T-helper 2 cell (primary cell): Measurements from ENCODE around the gene POLR1B.
"Not testable (repeated sequence)": the region's sequence is repeated elsewhere in the genome, so short reads cannot be mapped to it uniquely, and the experiment has no call there.

ENCODE experiments used
- DNase-seq, 5 experiments: peaks; one replicate each; pipeline versions ENCODE4 v3.0.0 to v3.0.0-alpha.2; 2012 to 2022
- total RNA-seq, 2 donors: gene quantifications; one replicate each; lab custom pipeline; 2026; lab: John Stamatoyannopoulos, UW

Gene POLR1B
- 19.3 to 33.3 reads per million in 2 donors for total RNA-seq

DNA sequence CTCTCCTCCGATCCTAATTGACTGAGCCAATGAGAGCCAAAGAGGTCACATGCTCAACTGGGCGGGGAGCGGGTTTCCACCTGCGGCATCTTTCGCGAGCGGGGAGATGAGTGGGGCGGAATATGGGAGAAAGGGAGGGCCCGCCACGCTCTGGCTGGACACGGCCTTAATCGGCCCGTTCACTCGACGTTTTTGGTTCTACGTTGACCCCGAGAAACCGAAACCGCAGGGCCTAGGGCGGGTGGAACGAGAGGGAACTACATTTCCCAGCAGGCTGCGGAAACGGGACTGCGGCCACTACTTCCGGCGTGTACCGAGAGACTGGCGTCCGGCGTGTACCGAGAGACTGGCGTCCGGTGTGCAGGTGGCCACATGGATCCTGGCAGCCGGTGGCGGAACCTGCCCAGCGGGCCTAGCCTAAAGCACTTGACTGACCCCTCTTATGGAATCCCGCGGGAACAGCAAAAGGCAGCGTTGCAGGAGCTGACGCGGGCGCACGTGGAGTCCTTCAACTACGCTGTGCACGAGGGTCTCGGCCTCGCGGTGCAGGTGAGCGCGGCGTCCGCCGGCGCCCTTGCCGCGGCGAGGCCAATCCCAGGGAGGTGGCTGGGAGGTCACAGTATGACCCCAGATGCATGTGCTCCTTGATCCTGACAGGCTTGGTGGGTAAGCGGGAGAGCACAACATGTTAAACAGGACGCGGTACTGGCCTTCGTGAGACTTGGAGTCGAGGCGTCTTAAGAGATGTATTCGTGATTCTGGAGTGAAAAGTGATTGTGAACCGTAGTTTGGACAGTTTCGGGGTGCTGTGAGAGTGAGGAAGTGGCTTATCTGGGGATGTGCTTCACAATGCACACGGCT is at the start of gene POLR1B:
TSS of gene POLR1B (plus strand) at position 343 of the 861 bp plus-strand sequence. CDS start at position 373, 30 bp downstream.
- peak; percentile 40 to 85 (median 65) for DNase-seq

DNA sequence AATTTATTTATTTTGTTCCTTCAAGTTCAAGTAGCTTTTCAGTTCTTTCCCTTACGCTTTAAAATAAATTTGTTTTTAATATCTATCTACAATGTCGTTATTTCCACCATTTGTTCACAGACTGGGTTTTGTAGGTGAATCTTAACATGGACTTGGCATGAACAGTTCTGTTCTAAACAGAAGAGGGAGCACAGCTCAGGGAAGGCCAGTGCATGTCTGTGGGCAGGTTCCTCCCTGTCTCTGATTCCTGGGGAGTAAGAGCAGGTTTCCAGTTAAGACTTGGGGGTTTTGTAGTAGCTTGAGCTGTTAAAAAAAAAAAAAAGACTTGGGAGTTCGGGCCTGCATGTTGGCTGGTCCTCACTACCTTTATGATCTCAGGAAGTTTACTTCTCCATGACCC is 49.2 kb upstream of the POLR1B start:
- no peak for DNase-seq

GRCh38 chr2:112493858-112494648 is 48.2 kb upstream of the POLR1B start:
- no peak for DNase-seq

DNA sequence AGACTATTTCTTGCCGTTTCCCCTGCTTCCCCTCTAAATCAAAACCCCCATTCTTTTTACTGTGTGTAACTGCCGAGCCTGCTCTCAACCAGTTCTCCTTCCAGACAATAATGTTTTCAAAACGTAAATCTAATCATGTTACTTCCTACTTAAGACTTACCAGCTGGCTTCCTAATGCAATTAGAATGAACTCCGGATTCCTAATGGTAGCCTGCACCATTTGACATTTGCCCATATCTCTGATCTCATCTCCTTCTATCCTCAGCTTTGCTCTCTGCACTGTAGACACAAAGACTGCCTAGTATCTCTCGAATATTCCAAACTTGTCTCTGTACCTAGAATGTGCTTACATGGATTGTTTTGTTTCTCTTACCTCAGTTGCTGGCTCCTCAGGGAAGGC is 47.4 kb upstream of the POLR1B start:
- DNase-seq, result no peak

DNA sequence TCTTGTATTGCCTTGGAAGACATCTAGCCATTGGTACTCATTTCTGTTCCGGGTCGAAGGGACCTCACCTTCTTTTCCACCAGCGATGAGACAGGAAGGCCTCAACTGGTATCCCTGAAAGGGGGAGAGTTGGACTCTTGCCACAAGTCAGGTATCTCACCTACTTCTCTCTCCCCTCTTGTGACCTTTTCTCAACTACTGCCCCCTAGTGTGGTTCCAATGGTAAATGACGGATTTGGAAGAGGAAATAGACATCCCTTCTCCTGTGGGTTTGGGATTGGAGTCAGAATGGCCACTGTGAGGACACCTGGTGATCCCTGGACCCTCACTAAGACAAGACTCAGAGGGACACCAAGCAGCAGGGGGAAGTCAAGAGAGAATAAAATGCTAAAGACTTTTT is 46.4 kb upstream of the POLR1B start:
- DNase-seq, result not testable (repeated sequence)

DNA sequence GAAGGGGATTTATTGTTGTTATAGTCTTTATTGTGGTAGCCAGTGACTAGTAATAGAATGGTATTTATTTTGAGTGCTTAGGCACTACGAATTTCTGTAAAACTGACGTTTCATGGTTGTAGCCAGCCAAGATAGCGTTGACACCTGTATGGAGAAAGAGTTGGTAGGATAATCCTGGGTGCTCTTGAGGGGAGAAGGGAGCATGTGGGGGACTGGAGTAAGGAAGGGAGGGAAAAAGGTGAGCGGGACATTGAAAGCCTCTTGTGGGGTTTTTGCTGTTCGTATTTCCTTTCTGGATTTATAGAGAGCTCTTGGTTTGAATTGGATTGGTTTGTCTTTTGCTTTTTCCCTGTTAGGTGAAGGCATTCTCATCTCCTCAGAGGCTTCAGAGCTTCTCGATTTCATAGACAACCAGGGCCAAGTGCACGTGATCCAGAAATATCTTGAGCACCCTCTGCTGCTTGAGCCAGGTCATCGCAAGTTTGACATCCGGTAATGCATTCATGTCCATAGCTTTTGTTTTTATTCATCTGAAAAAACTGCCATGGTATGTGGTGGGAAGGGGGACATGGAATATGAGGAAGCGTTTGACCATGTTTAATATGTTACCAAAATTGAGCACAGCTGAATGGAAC is 41.3 kb upstream of the POLR1B start:
- peak in 3 of 5 experiments; percentile 5 to 65 (median 21) for DNase-seq

DNA sequence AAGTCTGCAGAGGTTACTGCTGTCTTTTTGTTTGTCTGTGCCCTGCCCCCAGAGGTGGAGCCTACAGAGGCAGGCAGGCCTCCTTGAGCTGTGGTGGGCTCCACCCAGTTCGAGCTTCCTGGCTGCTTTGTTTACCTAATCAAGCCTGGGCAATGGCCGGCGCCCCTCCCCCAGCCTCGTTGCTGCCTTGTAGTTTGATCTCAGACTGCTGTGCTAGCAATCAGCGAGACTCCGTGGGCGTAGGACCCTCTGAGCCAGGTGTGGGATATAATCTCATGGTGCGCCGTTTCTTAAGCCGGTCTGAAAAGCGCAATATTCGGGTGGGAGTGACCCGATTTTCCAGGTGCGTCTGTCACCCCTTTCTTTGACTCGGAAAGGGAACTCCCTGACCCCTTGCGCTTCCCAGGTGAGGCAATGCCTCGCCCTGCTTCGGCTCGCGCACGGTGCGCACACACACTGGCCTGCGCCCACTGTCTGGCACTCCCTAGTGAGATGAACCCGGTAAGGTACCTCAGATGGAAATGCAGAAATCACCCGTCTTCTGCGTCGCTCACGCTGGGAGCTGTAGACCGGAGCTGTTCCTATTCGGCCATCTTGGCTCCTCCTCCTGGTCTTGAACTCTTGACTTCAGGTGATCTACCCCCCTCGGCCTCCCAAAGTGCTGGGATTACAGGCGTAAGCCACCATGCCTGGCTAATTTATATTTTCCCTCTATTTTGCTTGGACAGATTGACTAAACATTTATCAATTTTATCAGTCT is 32.8 kb upstream of the POLR1B start:
- DNase-seq, result not testable (repeated sequence)

GRCh38 chr2:112516801-112517200 is 25.5 kb upstream of the POLR1B start:
- DNase-seq, result no peak

DNA sequence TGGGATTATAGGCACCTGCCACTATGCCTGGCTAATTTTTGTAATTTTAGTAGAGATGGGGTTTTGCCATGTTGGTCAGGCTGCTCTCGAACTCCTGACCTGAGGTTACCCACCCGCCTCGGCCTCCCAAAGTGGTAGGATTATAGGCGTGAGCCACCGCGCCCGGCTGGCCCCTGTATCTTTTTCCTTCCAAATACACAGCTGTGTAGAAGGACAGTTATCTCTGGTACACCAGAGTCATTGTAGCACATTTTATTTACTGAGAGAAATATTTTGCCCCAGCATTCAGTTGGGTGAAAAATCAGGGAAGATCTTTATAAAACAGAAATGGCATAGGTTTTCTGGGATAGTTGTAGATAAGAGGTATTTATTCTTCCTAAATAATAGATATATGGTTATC is 23.5 kb upstream of the POLR1B start:
- no peak for DNase-seq

DNA sequence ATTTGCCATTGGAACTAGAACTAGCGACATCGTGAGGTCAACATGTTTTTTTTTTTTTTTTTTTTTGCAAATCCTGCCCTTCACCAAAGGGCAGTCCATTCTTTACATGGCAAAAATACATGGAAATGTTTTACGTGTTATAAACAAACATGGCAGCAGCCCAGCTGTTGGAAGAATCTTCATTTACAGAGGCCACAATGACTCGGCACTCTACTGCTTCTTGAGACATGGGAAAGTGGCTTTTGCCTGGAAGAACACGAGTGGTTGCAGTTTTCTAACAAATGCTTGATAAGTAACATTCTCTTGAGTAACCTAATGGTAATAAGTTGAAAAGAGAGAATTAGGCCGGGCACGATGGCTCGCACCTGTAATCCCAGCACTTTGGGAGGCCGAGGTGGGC is 22.8 kb upstream of the POLR1B start:
- DNase-seq, result no peak

GRCh38 chr2:112520234-112520783 is 22.0 kb upstream of the POLR1B start:
- no peak for DNase-seq

- peak in 1 of 5 experiments; percentile 18 for DNase-seq
Observed at GRCh38 chr2:112523291-112523777, 18.9 kb upstream of the POLR1B start.

GRCh38 chr2:112524276-112524675 is 18.0 kb upstream of the POLR1B start:
- not testable (repeated sequence) for DNase-seq

GRCh38 chr2:112528541-112528940 is 13.7 kb upstream of the POLR1B start:
- DNase-seq, result no peak

DNA sequence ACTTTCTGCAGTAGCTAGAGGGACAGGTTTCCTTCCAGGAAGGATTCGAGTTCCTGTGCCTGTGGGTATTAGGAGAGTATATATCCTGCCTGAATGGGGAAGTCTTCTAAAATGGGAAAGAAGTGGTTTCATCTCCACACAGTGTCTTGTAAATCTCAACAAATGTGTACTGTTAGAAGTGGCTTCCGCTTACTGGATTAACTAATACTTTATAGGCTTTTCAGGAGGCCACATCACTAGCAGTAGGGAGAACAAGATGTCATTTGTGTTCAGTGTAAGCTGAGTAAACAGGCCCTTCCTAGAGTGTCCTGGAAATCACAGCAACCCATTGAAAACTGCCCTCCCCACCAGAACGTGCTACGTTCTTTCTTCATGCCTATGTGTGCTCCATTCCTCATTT is 12.5 kb upstream of the POLR1B start:
- no peak for DNase-seq

DNA sequence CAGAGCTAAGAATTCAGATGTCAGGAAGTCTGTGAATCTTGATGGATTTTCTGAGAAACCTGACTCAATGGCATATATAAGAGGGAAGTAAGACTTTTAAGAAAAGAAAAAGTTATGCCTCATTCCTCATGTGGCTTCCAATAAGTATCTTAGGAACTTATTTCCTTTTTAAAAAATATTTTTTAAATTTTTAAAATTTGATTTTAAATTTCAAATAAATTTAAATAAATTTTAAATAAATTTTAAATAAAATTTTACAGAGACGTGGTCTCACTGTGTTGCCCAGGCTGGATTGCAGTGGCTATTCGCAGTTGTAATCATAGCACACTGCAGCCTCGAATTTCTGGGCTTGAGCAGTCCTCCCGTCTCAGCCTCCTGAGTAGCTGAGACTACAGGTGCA is 11.5 kb upstream of the POLR1B start:
- no peak for DNase-seq

GRCh38 chr2:112534826-112535225 is 7.4 kb upstream of the POLR1B start:
- no peak for DNase-seq

- DNase-seq, result not testable (repeated sequence)
Observed at GRCh38 chr2:112536665-112537064, 5.6 kb upstream of the POLR1B start.

DNA sequence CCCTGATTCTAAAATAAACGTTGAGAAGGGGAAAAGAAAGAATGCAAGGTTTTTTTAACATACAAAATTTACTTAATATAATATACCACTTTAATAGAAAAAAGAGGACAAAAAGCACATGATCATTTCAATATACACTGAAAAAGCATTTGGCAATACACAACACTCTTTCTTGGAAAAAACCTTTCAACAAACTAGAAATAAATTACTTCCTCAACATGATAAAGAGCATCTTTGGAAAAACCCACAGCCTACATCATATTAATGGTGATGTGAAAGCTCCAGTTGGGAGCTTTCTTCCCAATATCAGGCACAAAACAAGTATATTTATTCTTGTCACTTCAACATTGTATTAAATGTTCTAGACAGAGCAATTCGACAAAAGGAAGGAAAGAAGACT is 3.0 kb upstream of the POLR1B start:
- no peak for DNase-seq

- DNase-seq, result no peak
Observed at GRCh38 chr2:112540906-112541305, 1.4 kb upstream of the POLR1B start.

DNA sequence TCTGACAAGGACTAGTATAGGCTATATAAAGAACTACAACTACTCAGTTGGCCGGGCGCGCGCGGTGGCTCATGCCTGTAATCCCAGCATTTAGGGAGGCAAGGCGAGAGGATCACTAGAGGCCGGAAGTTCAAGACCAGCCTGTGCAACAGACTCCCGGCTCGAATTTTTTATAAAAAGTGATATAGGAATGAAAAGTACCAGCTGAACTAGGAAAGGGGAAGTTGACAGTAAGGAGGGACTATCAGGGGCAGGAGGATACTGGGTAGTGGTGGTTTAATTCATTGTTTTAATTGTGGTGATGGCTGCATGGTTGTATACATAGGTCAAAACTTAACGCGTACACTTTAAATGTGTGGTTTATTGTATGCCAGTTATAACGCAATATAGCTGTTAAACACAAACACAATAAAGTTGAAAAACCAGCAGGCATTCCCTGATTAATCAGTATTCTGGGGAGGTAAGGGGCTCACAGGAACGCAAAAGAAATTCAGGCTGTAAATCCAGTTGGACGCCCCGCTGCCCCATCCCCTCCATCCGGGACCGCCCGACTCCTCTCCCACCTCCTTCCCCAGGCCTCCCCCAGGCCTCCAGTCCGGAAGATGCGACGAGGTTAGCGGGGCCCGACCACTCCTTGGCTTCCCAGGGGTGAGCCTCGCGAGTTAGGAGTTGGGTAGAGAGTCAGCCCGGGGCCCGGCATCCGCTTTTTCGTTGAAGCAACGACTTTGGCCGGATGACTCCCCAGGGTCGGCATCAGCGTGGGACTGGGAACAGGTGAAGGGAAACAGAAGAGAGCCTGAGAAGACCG is 746 bp upstream of the POLR1B start:
- peak in 3 of 5 experiments; percentile 34 to 84 (median 54) for DNase-seq
